Measurements from ENCODE around the gene ZNF423. TPM values are rescaled to one million over a fixed set of nuclear protein-coding genes. Genes with fewer than 3 reads are reported as not detected.

The ZNF423 gene
- total and polyA plus RNA-seq, 9 of the 15 experiments (the other 6 are each of a cell fraction or from before 2014, with no cell fraction given), result not detected

GRCh38 chr16:49776734-49777133 lies 79.2 kb downstream of the ZNF423 start (continued):
- TF ChIP-seq NR0B1 (IDR thresholded peaks at IDR 0.05; ENCODE audit: partially characterized antibody) (no peak), ZBTB40 (IDR thresholded peaks at IDR 0.05) (no peak), ZBTB40 (CRISPR knock-in tag; IDR thresholded peaks at IDR 0.05) (no peak), TSHZ1 (CRISPR knock-in tag; IDR thresholded peaks at IDR 0.05) (no peak)
